IPS-18a (cell line): ENCODE results near the gene CLEC16A.

ENCODE experiments used
- H3K27ac ChIP-seq: one replicate; pipeline ENCODE4 v1.5.1; 2013; ENCODE audit warnings: low read length
- H3K27me3 ChIP-seq: one replicate; pipeline ENCODE4 v1.6.1; 2013; ENCODE audit warnings: mild to moderate bottlenecking, low read length; ENCODE audit not compliant: control insufficient read depth, insufficient read depth
- H3K36me3 ChIP-seq: one replicate; pipeline ENCODE4 v1.6.1; 2013; ENCODE audit warnings: low read depth, low read length; ENCODE audit not compliant: control insufficient read depth
- H3K4me1 ChIP-seq: one replicate; pipeline ENCODE4 v1.6.1; 2013; ENCODE audit warnings: low read depth, low read length; ENCODE audit not compliant: control insufficient read depth
- H3K4me3 ChIP-seq: one replicate; pipeline ENCODE4 v1.5.1; 2013; ENCODE audit warnings: low read length
- H3K9ac ChIP-seq: one replicate; pipeline ENCODE4 v1.6.1; 2013; ENCODE audit warnings: mild to moderate bottlenecking, low read length, moderate library complexity
- H3K9me3 ChIP-seq: one replicate; pipeline ENCODE4 v1.6.1; 2013; ENCODE audit warnings: low read depth, low read length; ENCODE audit not compliant: control insufficient read depth

The CLEC16A gene

DNA sequence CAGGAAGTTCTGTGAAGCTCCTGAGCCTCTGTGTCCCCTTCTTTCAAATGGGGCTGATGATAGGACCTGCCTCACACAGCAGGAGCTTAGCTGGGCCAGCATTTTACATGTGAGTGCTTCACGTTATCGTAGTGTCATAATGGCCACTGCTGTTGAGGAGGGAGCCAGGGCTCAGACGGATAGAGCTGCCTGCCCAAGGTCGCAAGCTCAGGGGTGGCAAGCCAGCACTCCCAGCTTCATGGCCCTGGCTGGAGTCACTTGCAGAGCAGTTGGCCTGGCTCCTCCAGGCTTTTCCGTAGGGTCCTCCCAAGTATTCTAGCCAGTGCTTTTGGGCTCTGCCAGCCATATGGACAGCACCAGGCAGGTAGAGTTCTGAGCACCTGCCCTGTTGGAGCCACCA, 196.5 kb downstream of the CLEC16A start:
- H3K4me3 ChIP-seq: no peak overlapping the region
- no peaks in the 10 kb centered on the region for H3K36me3 ChIP-seq
- H3K27ac ChIP-seq: no peak overlapping the region
- no peaks in the 10 kb centered on the region for H3K27me3 ChIP-seq
- peaks cover 5% of the 10 kb centered on the region for H3K4me1 ChIP-seq
- H3K9ac ChIP-seq: no peak overlapping the region
- H3K9me3 ChIP-seq: no peaks in the 10 kb centered on the region

DNA sequence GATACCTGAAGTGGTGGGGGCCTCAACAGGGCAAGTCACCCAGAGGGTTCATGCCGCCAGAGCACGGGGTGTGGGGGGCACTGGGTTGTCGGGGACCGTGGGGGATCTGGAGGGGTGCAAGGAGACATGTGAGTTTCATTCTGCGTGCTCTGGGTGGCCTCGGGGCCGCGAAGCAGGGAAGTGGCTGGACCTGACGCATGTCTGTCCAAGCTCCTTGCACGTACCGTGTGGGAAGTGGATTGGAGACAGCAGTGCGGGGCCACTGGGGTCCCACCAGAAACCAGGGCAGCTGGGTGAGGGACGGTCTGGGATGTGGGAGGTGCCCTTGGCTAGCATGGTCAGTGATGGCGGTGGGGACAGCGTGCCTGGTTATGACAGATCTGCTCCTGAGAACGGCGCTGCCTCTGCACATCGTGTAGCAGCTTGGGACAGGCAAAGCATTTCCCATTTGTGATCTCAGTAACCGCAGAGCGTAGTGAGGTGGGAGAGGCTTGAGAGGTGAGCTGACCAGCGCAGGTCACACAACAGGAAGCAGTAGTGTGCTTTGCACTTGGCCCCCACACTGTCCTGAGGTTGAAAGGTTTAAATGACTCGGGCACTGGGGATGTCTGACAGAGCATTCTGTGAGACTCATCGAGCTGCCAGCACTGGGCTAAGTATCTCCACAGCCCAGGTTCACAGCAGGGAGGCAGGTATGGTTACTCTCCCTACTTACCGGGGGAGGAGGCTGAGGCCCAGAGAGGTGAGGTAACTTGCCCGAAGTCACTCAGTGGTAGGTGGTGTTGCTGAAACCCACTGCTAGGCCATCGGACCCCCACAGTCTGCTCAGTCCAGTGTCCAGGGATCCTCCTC, 197.3 kb downstream of the CLEC16A start:
- Histone ChIP-seq H3K4me1 (peaks cover 5% of the 10 kb centered on the region), H3K27ac (no peak overlapping the region), H3K9ac (no peak overlapping the region), H3K4me3 (no peak overlapping the region), H3K36me3 (no peaks in the 10 kb centered on the region), H3K9me3 (no peaks in the 10 kb centered on the region), H3K27me3 (no peaks in the 10 kb centered on the region)

DNA sequence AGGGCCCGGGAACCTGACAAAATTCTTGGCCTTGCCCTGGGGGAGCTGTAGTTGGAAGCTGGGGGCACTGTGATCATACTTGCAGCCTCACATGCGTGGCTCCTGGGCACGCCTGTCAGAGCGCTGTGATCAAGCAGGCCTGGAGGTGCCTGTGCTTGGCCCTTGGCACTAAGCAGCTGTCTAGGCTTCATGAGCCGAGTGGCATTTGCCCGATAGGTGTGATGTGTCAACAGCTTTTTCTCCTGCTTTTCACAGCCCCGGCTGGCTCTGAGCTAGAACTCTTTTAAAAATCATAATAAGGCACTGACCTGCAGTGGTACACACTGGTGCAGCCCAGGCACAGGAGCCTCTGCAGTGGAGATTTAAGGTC, 197.9 kb downstream of the CLEC16A start:
- Histone ChIP-seq H3K36me3 (no peaks in the 10 kb centered on the region), H3K9me3 (no peaks in the 10 kb centered on the region), H3K9ac (no peak overlapping the region), H3K27ac (no peak overlapping the region), H3K4me1 (peaks cover 5% of the 10 kb centered on the region), H3K27me3 (no peaks in the 10 kb centered on the region), H3K4me3 (no peak overlapping the region)

DNA sequence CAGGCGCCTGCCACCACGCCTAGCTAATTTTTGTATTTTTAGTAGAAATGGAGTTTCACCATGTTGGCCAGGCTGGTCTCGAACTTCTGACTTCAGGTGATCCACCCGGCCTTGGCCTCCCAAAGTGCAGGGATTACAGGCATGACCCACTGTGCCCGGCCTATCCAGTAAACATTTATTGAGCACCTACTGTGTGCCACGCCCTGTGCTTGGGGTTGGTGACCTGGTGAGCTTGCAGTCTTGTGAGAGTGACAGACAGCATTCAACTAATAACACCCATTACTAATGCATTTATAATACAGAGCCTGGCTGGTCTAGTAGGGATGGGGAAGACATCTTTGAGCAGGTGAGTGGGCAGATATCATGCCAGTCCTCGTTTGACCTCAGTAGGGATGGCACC, 198.6 kb downstream of the CLEC16A start:
- no peaks in the 10 kb centered on the region for H3K36me3 ChIP-seq
- H3K9me3 ChIP-seq: no peaks in the 10 kb centered on the region
- H3K4me1 ChIP-seq: peaks cover 5% of the 10 kb centered on the region
- H3K4me3 ChIP-seq: no peak overlapping the region
- H3K27ac ChIP-seq: no peak overlapping the region
- H3K9ac ChIP-seq: no peak overlapping the region
- H3K27me3 ChIP-seq: no peaks in the 10 kb centered on the region

DNA sequence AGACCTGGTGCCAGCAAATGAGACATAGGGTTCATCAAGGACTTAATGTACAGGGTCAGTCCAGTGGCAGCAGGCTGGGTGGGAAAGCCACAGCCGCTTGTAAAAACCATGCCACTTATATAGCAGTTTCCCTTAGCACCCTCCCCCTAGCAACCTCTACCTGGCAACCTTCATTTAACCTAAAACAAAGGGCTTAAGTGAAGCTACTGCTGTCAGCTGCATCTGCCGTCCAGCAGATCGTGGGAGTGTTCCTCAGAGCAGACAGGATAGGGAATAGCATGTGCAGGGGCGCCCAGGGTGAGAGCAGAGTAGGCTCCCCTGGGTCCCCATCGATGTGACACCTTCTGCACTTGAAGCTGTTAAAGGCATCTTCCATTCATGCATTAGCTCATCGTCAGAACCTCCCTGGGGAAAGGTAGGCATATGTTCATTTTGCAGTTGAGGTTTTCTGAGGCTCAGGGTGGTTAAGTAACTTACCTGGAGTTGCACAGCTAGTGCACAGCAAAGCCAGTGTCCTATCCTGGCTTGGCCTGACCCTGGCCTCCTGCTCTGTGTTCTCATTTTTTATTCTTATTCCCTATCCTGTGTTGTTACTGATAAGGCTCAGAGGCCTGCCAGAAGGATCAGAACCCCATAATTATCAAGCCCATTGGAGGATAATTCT, 199.1 kb downstream of the CLEC16A start:
- Histone ChIP-seq H3K27ac (no peak overlapping the region), H3K4me1 (peaks cover 5% of the 10 kb centered on the region), H3K9me3 (no peaks in the 10 kb centered on the region), H3K36me3 (no peaks in the 10 kb centered on the region), H3K4me3 (no peak overlapping the region), H3K27me3 (no peaks in the 10 kb centered on the region), H3K9ac (no peak overlapping the region)

DNA sequence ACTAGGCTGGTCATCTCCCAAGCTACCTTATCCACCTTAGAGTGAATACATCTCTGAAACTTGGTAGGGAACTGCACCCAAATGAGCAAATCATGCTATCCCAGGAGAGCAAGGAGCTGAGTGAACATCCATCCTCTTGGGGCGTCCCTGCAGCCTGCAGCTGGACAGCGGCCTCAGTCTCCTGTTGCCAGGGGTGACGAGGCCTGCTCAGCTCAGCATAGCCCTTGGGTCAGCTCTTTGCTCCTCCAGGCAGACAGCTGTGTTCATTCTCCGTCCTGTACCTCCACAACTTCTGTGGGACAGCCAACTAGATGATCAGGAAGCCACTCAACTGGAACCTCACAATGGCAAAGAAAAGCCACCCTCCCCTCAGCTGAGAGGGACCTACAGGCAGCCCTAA, 199.8 kb downstream of the CLEC16A start:
- H3K9me3 ChIP-seq: no peaks in the 10 kb centered on the region
- no peak overlapping the region for H3K27ac ChIP-seq
- peaks cover 5% of the 10 kb centered on the region for H3K4me1 ChIP-seq
- no peaks in the 10 kb centered on the region for H3K36me3 ChIP-seq
- H3K27me3 ChIP-seq: no peaks in the 10 kb centered on the region
- no peak overlapping the region for H3K9ac ChIP-seq
- H3K4me3 ChIP-seq: no peak overlapping the region

DNA sequence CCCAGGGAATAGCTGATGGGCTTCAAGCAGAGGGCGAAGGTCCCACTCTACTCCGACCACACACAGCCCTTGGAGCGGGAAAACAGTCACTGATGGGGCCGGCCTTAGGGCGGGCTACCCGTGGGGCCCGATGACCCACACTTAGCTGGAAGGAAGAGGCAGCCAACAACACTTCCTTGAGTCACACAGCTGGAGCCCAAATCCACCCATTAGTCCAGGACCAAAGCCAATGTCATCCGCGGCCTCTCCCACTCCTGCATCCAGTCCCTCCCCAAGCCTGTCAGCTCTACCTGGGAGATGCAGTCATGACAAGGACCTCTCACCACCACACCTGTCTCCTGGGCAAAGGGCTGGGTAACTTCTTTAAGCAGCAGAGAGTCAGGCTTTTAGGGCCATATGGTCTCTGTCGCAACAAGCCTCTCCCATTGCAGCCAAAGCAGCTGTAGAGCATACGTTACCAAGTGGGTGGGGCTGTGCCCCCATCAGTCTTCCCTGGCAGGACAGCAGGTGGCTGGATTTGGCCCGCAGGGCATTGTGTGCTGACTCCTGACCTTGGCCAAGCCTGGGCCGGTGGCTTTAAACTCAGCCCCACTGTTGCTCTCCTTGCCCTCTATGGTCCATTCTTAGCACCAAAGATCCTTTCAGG, 200.9 kb downstream of the CLEC16A start:
- Histone ChIP-seq H3K9ac (no peak overlapping the region), H3K27ac (no peak overlapping the region), H3K4me3 (no peak overlapping the region), H3K4me1 (no peaks in the 10 kb centered on the region), H3K36me3 (no peaks in the 10 kb centered on the region), H3K27me3 (no peaks in the 10 kb centered on the region), H3K9me3 (no peaks in the 10 kb centered on the region)

DNA sequence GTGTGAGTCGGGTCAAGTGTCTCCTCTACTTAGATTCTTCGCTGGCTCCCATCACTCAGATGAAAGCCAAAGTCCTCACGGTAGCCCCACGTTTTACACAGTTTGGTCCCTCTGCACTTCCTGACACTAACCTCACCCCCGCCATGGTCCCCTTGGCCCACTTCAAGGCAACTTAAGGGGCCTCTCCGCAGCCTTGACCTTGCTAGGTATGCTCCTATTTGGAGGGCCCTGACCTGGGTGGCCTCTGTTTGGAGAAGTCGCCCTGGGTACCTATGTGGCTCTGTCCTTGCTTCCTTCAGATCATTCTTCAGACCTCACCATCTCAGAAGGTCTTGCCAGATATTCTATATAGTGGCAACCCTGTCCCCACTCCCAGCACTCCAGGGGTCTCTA, 201.5 kb downstream of the CLEC16A start:
- Histone ChIP-seq H3K4me3 (no peak overlapping the region), H3K27me3 (no peaks in the 10 kb centered on the region), H3K9ac (no peak overlapping the region), H3K27ac (no peak overlapping the region), H3K36me3 (no peaks in the 10 kb centered on the region), H3K4me1 (no peaks in the 10 kb centered on the region), H3K9me3 (no peaks in the 10 kb centered on the region)

DNA sequence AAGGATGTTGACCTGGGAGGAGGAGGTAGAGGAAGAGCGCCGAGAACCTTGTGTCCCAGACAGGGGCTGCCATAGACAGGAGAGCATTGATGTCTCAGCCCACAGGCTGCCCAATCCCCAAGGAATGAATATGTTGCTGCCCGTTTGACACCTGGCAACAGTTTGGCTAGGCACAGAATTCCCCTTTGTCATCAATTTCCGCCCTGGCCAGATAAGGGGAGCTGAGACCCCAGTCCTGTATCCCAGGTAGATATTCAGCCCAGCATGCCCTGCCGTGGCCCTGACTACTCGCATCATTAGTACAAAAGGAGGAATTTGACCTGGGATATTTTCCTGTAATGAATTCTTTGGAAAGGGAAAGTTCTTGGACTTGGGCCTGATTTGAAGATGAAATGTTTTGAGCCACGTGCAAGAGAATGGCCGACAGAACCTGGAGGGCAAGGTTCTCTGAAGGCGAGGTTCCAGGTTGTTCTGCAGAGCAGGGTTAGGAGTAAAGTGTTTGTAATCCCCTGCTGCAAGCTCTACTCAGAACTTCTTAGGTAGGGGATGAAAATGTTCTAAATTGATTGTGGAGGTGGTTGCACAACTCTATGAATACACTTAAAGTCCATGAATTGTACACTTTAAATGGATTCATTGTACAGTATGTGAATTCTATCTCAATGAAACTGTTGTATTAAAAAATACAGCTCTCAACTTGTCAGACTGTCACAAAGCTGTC, 202.8 kb downstream of the CLEC16A start:
- no peak overlapping the region for H3K4me3 ChIP-seq
- H3K4me1 ChIP-seq: no peaks in the 10 kb centered on the region
- no peaks in the 10 kb centered on the region for H3K9me3 ChIP-seq
- H3K27me3 ChIP-seq: no peaks in the 10 kb centered on the region
- H3K27ac ChIP-seq: no peak overlapping the region
- no peaks in the 10 kb centered on the region for H3K36me3 ChIP-seq
- no peak overlapping the region for H3K9ac ChIP-seq

DNA sequence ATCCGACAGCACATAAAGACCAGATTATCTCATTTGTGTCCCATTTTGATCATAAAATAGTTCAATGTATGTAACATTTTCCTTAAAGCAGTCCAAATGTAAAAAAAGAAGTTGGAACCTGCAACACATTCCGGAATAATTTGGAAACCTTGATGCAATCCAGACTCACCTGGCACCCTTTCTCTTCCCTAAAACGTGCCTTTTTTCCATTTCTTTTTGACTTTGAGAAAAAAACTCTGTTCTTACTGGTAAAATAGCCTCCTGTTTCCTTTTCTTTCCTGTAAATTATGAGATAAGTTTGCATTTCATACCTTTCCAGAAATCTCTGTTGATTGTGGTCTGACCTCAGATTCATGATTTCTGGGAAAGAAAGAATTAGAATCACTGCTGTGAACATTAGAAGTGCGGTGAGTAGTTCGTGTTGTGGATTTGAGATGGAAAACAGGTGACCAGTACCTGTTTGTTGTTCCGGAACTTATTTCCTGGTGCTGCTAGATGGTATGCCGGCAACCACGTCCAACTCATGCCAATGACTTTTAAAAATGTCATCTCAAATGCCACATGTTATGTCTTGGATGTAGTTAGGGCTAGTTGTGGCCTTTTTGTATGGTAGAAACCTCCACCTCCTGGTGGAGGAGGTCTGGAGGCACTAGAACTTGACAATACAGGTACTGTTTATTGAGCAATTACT, 203.5 kb downstream of the CLEC16A start:
- Histone ChIP-seq H3K9ac (no peak overlapping the region), H3K4me3 (no peak overlapping the region), H3K27ac (no peak overlapping the region), H3K27me3 (no peaks in the 10 kb centered on the region), H3K9me3 (no peaks in the 10 kb centered on the region), H3K4me1 (no peaks in the 10 kb centered on the region), H3K36me3 (no peaks in the 10 kb centered on the region)

DNA sequence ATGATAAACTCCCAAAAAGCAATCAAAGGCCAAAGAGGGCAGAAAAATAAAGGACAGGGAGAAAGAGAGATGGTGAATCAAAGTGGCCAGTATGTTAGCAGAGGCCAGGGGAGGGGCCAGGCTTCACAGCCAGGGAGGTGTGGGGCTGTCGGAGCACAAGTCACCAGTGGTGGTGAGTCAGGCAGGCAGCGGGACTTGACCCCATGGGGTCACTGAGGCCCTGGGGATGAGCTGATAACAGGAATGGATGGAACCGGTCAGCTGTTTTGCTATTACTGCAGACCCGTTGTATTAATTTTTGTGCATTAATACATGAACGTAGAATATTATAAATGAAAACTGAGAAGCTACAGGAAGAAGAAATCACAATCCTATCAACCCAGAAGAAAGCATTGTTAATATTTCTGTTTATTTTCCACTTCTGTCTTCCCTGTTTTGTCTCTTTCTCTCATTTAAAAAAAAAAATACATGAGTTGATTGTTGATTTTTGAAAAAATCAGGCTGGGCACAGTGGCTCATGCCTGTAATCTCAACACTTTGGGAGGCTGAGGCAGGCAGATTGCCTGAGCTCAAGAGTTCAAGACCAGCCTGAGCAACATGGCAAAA, 204.8 kb downstream of the CLEC16A start:
- Histone ChIP-seq H3K27ac (no peak overlapping the region), H3K4me1 (no peaks in the 10 kb centered on the region), H3K4me3 (no peak overlapping the region), H3K36me3 (no peaks in the 10 kb centered on the region), H3K9ac (no peak overlapping the region), H3K27me3 (no peaks in the 10 kb centered on the region), H3K9me3 (no peaks in the 10 kb centered on the region)
